IMR-90 (cell line): ENCODE measurements around the gene SMG1. TPM values are rescaled to one million over a fixed set of nuclear protein-coding genes. Genes with fewer than 3 reads are reported as not detected.
"Not testable (repeated sequence)": the region's sequence is repeated elsewhere in the genome, so short reads cannot be mapped to it uniquely, and the experiment has no call there.

Experiments
- ATAC-seq: fragments of 200-7000 bp; cut with Tn5 transposase; 2 replicates; pipeline ENCODE4 v1.9.1; 2020; ENCODE audit warnings: low read depth, mild to moderate bottlenecking, moderate library complexity
- BruUV-seq: library from RNA; stranded (reverse); fragments of 400-500 nt; replicated peaks from 2 replicates; lab custom pipeline; 2021; lab: Mats Ljungman, UMichigan
- CTCF ChIA-PET: fragments of 300-600 bp; formaldehyde crosslinking; extraction: SDS; loops from one replicate; lab custom pipeline; 2021; ENCODE audit warnings: antibody characterized with exemption; lab: Yijun Ruan, JAX
- POLR2A ChIA-PET: fragments of 300-600 bp; sonication (Branson Sonifier 250); formaldehyde crosslinking; loops from one replicate; lab custom pipeline; 2022; ENCODE audit warnings: antibody characterized with exemption; ENCODE audit not compliant: unreplicated experiment; lab: Charles Lee
- DNase-seq: peaks from one replicate; pipeline ENCODE4 v3.0.0; 2013
- H2AFZ ChIP-seq: replicated peaks from 2 replicates; pipeline ENCODE3; 2013; ENCODE audit warnings: low read length, mild to moderate bottlenecking; ENCODE audit not compliant: poor library complexity
- H2AK5ac ChIP-seq: 2 replicates; pipeline ENCODE4 v1.6.1; 2013; ENCODE audit warnings: low read depth, low read length, inconsistent platforms
- H2AK9ac ChIP-seq: replicated peaks from 2 replicates; pipeline ENCODE3; 2013; ENCODE audit warnings: mild to moderate bottlenecking, low read depth, low read length, moderate library complexity; ENCODE audit not compliant: poor library complexity
- H2BK120ac ChIP-seq: 2 replicates; pipeline ENCODE4 v1.6.1; 2013; ENCODE audit warnings: low read depth, low read length, inconsistent platforms
- H2BK15ac ChIP-seq: 3 replicates; pipeline ENCODE4 v1.6.1; 2013; ENCODE audit warnings: low read depth, low read length, inconsistent platforms
- H2BK20ac ChIP-seq: 2 replicates; pipeline ENCODE4 v1.6.1; 2013; ENCODE audit warnings: low read depth, mild to moderate bottlenecking, inconsistent platforms, low read length, moderate library complexity
- H2BK5ac ChIP-seq: 2 replicates; pipeline ENCODE4 v1.6.1; 2013; ENCODE audit warnings: mild to moderate bottlenecking, low read depth, low read length, inconsistent platforms; ENCODE audit not compliant: poor library complexity, severe bottlenecking
- H3K14ac ChIP-seq: replicated peaks from 2 replicates; pipeline ENCODE4 v1.6.1; 2013; ENCODE audit warnings: low read depth, low read length, inconsistent platforms
- H3K18ac ChIP-seq: 2 replicates; pipeline ENCODE4 v1.6.1; 2013; ENCODE audit warnings: low read depth, low read length, control low read depth
- H3K23ac ChIP-seq: 2 replicates; pipeline ENCODE4 v1.6.1; 2013; ENCODE audit warnings: low read depth, low read length, inconsistent platforms
- H3K27ac ChIP-seq: 2 replicates; pipeline ENCODE4 v1.5.1; 2013; ENCODE audit warnings: mild to moderate bottlenecking, control low read depth, low read length; ENCODE audit not compliant: insufficient read depth
- H3K27me3 ChIP-seq: 2 replicates; pipeline ENCODE4 v1.6.1; 2013; ENCODE audit warnings: low read length; ENCODE audit not compliant: control insufficient read depth, insufficient read depth
- H3K36me3 ChIP-seq: 2 replicates; pipeline ENCODE4 v1.6.1; 2013; ENCODE audit warnings: low read length, mixed read lengths; ENCODE audit not compliant: control insufficient read depth, insufficient read depth
- H3K4ac ChIP-seq: 2 replicates; pipeline ENCODE4 v1.6.1; 2013; ENCODE audit warnings: low read depth, low read length, inconsistent platforms
- H3K4me1 ChIP-seq: 2 replicates; pipeline ENCODE4 v1.6.1; 2013; ENCODE audit warnings: low read length, mixed read lengths; ENCODE audit not compliant: control insufficient read depth, insufficient read depth
- H3K4me2 ChIP-seq: 2 replicates; pipeline ENCODE4 v1.6.1; 2013; ENCODE audit warnings: low read depth, mild to moderate bottlenecking, control low read depth, low read length, moderate library complexity
- H3K4me3 ChIP-seq: 2 replicates; pipeline ENCODE4 v1.5.1; 2013; ENCODE audit warnings: low read depth, mild to moderate bottlenecking, control low read depth, low read length, moderate library complexity; ENCODE audit not compliant: insufficient read depth
- H3K56ac ChIP-seq: 2 replicates; pipeline ENCODE4 v1.6.1; 2013; ENCODE audit warnings: low read length, inconsistent platforms; ENCODE audit not compliant: insufficient read depth; ENCODE audit errors: extremely low read depth
- H3K79me1 ChIP-seq, 2 experiments: 2 replicates each; pipeline ENCODE4 v1.6.1; 2013; ENCODE audit warnings: low read length in 2 of 2, inconsistent platforms in 1 of 2, low read depth in 1 of 2
- H3K9ac ChIP-seq: 2 replicates; pipeline ENCODE4 v1.6.1; 2013; ENCODE audit warnings: low read depth, low read length, control low read depth
- H3K9me1 ChIP-seq: 2 replicates; pipeline ENCODE4 v1.6.1; 2013; ENCODE audit warnings: low read length, inconsistent platforms; ENCODE audit not compliant: insufficient read depth
- H3K9me3 ChIP-seq: 2 replicates; pipeline ENCODE4 v1.6.1; 2013; ENCODE audit warnings: low read length; ENCODE audit not compliant: control insufficient read depth, insufficient read depth
- H4K20me1 ChIP-seq: 2 replicates; pipeline ENCODE4 v1.6.1; 2013; ENCODE audit warnings: low read length, inconsistent platforms; ENCODE audit not compliant: insufficient read depth
- H4K5ac ChIP-seq: 2 replicates; pipeline ENCODE4 v1.6.1; 2013; ENCODE audit warnings: mild to moderate bottlenecking, low read depth, low read length, control low read depth
- H4K8ac ChIP-seq, 2 experiments: 2 replicates each; pipeline ENCODE4 v1.6.1; 2013; ENCODE audit warnings: low read depth in 2 of 2, low read length in 2 of 2, control low read depth in 1 of 2, inconsistent platforms in 1 of 2
- H4K91ac ChIP-seq: 2 replicates; pipeline ENCODE4 v1.6.1; 2013; ENCODE audit warnings: low read depth, low read length, inconsistent platforms; ENCODE audit not compliant: insufficient read depth
- WGBS, 2 experiments: methylation state at CpG; one replicate each; pipeline versions ENCODE4 v1.1.5 to v1.1.7; 2013; ENCODE audit warnings: missing lambda C conversion rate in 2 of 2; ENCODE audit not compliant: insufficient read length in 1 of 2; ENCODE audit errors: extremely low coverage in 2 of 2; 5-methylcytosine and 5-hydroxymethylcytosine counted together
- dilution Hi-C: fragments of 300-500 bp; cut with HindIII; formaldehyde crosslinking; loops from one replicate; pipeline ENCODE4 v1.14.3; 2018; ENCODE audit warnings: low sequenced_read_pairs; ENCODE audit not compliant: unreplicated experiment
- in situ Hi-C: fragments of 300-500 bp; cut with MboI; formaldehyde crosslinking; loops from 3 replicates; pipeline ENCODE4 v1.14.3; 2019; ENCODE audit warnings: low sequenced_read_pairs, inconsistent platforms, mixed read lengths
- intact Hi-C: fragments of 100-400 bp; cut with micrococcal nuclease; formaldehyde crosslinking; loops from 2 replicates; pipeline ENCODE4 v1.10.0; 2022
- polyA plus RNA-seq, 3 experiments: library from polyadenylated mRNA; depleted of rRNA; stranded (reverse); fragments of >200 nt; gene quantifications; 2 replicates each; pipeline ENCODE4 v1.2.3, GENCODE V29; 2012; ENCODE audit warnings: low replicate concordance in 1 of 3
- total RNA-seq: library from RNA; depleted of rRNA; stranded (reverse); fragments of >200 nt; gene quantifications from 2 replicates; pipeline ENCODE4 v1.2.3, GENCODE V29; 2012

The SMG1 gene
- total and polyA plus RNA-seq, 2 of the 4 experiments (the other 2 are of a cell fraction): 13.4 to 53.8 TPM

DNA sequence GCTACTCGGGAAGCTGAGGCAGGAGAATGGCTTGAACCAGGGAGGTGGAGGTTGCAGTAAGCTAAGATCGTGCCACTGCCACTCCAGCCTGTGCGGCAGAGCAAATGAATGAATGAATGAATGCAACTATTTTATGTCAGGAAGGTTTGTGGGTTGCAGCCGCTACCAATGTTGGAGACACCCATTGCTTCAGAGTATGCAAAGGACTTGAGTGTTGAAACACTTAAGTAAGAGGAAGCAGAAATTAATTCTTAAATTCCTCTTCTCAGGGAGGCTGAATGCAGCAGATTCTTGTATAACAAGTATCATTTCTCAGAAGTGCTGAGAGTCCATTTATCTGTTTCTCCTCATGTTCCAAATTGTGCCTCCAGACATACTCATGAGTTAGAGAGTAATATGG lies 151.6 kb downstream of the SMG1 start:
- H4K20me1 ChIP-seq, H3K9ac ChIP-seq, H2AK9ac ChIP-seq, H3K14ac ChIP-seq, ATAC-seq, H2AFZ ChIP-seq, DNase-seq, H2AK5ac ChIP-seq, in situ Hi-C loops, H3K4me1 ChIP-seq, dilution Hi-C loops, H3K4me3 ChIP-seq, H2BK120ac ChIP-seq, H3K27ac ChIP-seq, H3K79me1 ChIP-seq, H2BK20ac ChIP-seq, H2BK15ac ChIP-seq, CTCF ChIA-PET, H3K4me2 ChIP-seq, H4K8ac ChIP-seq, H3K27me3 ChIP-seq, POLR2A ChIA-PET, H3K18ac ChIP-seq, H3K36me3 ChIP-seq, H3K9me1 ChIP-seq, BruUV-seq, H3K9me3 ChIP-seq, intact Hi-C loops, H3K56ac ChIP-seq, H3K4ac ChIP-seq, H4K5ac ChIP-seq, H4K91ac ChIP-seq, H2BK5ac ChIP-seq, H3K23ac ChIP-seq: not testable (repeated sequence)
- 89% methylated on average over 2 of the region's 4 CpGs; no CpG with 5 or more reads in 1 of the 2 experiments for WGBS, 2 experiments

DNA sequence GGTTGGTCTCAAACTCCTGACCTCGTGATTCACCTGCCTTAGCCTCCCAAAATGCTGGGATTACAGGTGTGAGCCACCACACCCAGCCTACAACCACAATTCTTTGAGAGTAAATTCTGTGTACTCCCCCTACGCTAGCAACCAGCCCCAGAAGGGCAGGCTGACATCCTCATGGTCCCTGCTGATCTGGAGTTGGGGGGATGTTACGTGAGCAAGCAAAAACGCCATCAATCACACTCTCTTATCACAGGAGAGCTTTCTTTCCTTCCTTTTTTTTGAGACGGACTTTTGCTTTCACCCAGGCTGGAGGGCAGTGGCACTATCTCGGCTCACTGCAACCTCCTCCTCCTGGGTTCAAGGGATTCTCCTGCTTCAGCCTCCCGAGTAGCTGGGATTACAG lies 154.0 kb downstream of the SMG1 start:
- ATAC-seq, H2AK5ac ChIP-seq, H3K18ac ChIP-seq, H3K27me3 ChIP-seq, H3K4me1 ChIP-seq, H4K8ac ChIP-seq, H2AFZ ChIP-seq, intact Hi-C loops, H2AK9ac ChIP-seq, H3K9me1 ChIP-seq, CTCF ChIA-PET, in situ Hi-C loops, H4K20me1 ChIP-seq, dilution Hi-C loops, DNase-seq, POLR2A ChIA-PET, H3K56ac ChIP-seq, H3K14ac ChIP-seq, BruUV-seq, H3K4me2 ChIP-seq, H2BK20ac ChIP-seq, H3K9me3 ChIP-seq, H4K91ac ChIP-seq, H3K23ac ChIP-seq, H4K5ac ChIP-seq, H2BK120ac ChIP-seq, H3K79me1 ChIP-seq, H3K4me3 ChIP-seq, H3K9ac ChIP-seq, H3K27ac ChIP-seq, H3K4ac ChIP-seq, H2BK5ac ChIP-seq, H2BK15ac ChIP-seq, H3K36me3 ChIP-seq: not testable (repeated sequence)
- WGBS, 2 experiments: no CpG with 5 or more reads among the region's 7 CpGs
